Gastroesophageal sphincter (tissue), 4 donors: ENCODE data around the gene PPME1. TPM values are rescaled to one million over a fixed set of nuclear protein-coding genes. Genes with fewer than 3 reads are reported as not detected.
"Not testable (repeated sequence)": the region's sequence is repeated elsewhere in the genome, so short reads cannot be mapped to it uniquely, and the experiment has no call there.

ENCODE experiments used
- ATAC-seq: fragments of 150-250 bp; one replicate; pipeline ENCODE4 v1.9.1; 2016; ENCODE audit warnings: mild to moderate bottlenecking, moderate library complexity
- H3K27ac ChIP-seq, 4 donors: fragments of 200-600 bp; sonication (generic) in 3 of 4; 1 replicate in 3 of 4; 2 replicates in 1 of 4; pipeline ENCODE4 v1.5.1; 2016 to 2019
- H3K27me3 ChIP-seq: fragments of 200-600 bp; sonication (generic); one replicate; pipeline ENCODE4 v1.5.1; 2019
- H3K36me3 ChIP-seq, 2 donors: fragments of 200-600 bp; sonication (generic); one replicate each; pipeline ENCODE4 v1.5.1; 2019; ENCODE audit warnings: control low read depth in 1 of 2
- H3K4me1 ChIP-seq, 3 donors: fragments of 200-600 bp; sonication (generic); 1 replicate in 2 of 3; 2 replicates in 1 of 3; pipeline ENCODE4 v1.5.1; 2016 to 2019; ENCODE audit warnings: control low read depth in 2 of 3
- H3K4me3 ChIP-seq, 2 donors: fragments of 200-600 bp; sonication (generic); one replicate each; pipeline ENCODE4 v1.5.1; 2019; ENCODE audit warnings: mild to moderate bottlenecking in 1 of 2, moderate library complexity in 1 of 2
- H3K9me3 ChIP-seq, 3 donors: fragments of 200-600 bp; sonication (generic); one replicate each; pipeline ENCODE4 v1.5.1; 2017 to 2019; ENCODE audit warnings: control low read depth in 2 of 3
- CTCF ChIP-seq, 4 experiments: fragments of 200-600 bp in 2 of 4; fragments of 450-650 bp in 2 of 4; sonication (generic) in 1 of 4; IDR thresholded peaks; one replicate each; pipeline ENCODE4 v1.5.1; 2017 to 2019; ENCODE audit warnings: antibody characterized with exemption in 4 of 4, mild to moderate bottlenecking in 2 of 4, moderate library complexity in 2 of 4
- EP300 ChIP-seq: sonication (generic); formaldehyde crosslinking; IDR thresholded peaks from one replicate; pipeline ENCODE4 v1.6.1; 2017; ENCODE audit warnings: antibody characterized with exemption, mild to moderate bottlenecking
- POLR2A ChIP-seq, 2 donors: fragments of 450-650 bp; IDR thresholded peaks; one replicate each; pipeline ENCODE4 v1.6.1; 2017; ENCODE audit warnings: antibody characterized with exemption in 2 of 2, mild to moderate bottlenecking in 2 of 2, moderate library complexity in 1 of 2
- POLR2AphosphoS5 ChIP-seq: sonication (generic); formaldehyde crosslinking; IDR thresholded peaks from one replicate; pipeline ENCODE4 v1.6.1; 2017; ENCODE audit warnings: antibody characterized with exemption
- WGBS, 2 donors: methylation state at CpG; one replicate each; pipeline ENCODE4 v1.1.5; 2018; ENCODE audit warnings: low coverage in 1 of 2; 5-methylcytosine and 5-hydroxymethylcytosine counted together
- total RNA-seq, 4 donors: library from RNA; depleted of rRNA; stranded (reverse); fragments of >200 nt; gene quantifications; one replicate each; pipeline ENCODE4 v1.1.0, GENCODE V29; 2016

PPME1 gene
- total RNA-seq, 4 donors from 2014 or later = 27.1 to 45.3 (median 32.0) TPM

GRCh38 chr11:74139151-74139918 lies 31.8 kb upstream of the PPME1 start:
- Histone ChIP-seq H3K27ac (peak overlapping the region; percentile 73 to 89 (median 84)), H3K4me1 (peaks cover 8 to 21% (median 9%) of the 10 kb centered on the region in 3 donors), H3K9me3 (no peaks in the 10 kb centered on the region), H3K36me3 (peaks cover 0 to 15% of the 10 kb centered on the region in 2 donors), H3K4me3 (no peak overlapping the region), H3K27me3 (no peaks in the 10 kb centered on the region)
- no peak for TF ChIP-seq EP300
- ATAC-seq = no peak
- 35 to 60% methylated on average over 2 to 5 of the region's 6 CpGs for WGBS, 2 donors

- peaks cover 8 to 21% (median 9%) of the 10 kb centered on the region in 3 donors for H3K4me1 ChIP-seq
- WGBS, 2 donors = 79 to 86% methylated on average over 1 of the region's 1 CpG
These were observed 31.1 kb upstream of the PPME1 start for GRCh38 chr11:74139919-74140431.

GRCh38 chr11:74141241-74141695 lies 29.8 kb upstream of the PPME1 start:
- no peak overlapping the region for H3K27ac ChIP-seq
- TF ChIP-seq POLR2A (IDR thresholded peaks at IDR 0.05) = no peak
- TF ChIP-seq EP300 = no peak
- TF ChIP-seq POLR2AphosphoS5 = no peak
- no peak for TF ChIP-seq CTCF (IDR thresholded peaks at IDR 0.05)

More at GRCh38 chr11:74139919-74140431, 31.1 kb upstream of the PPME1 start:
- Histone ChIP-seq H3K27ac (peak overlapping the region in 3 of 4 donors; percentile 73 to 88 (median 79)), H3K36me3 (peaks cover 0 to 15% of the 10 kb centered on the region in 2 donors)
- not testable (repeated sequence) for H3K27me3 ChIP-seq, ATAC-seq, H3K4me3 ChIP-seq, H3K9me3 ChIP-seq

GRCh38 chr11:74141908-74142307 lies 29.2 kb upstream of the PPME1 start:
- ATAC-seq = no peak
- Histone ChIP-seq H3K27me3 (no peaks in the 10 kb centered on the region), H3K4me3 (no peak overlapping the region), H3K4me1 (peaks cover 8 to 21% (median 9%) of the 10 kb centered on the region in 3 donors), H3K27ac (no peak overlapping the region), H3K36me3 (peaks cover 0 to 3% of the 10 kb centered on the region in 2 donors), H3K9me3 (no peaks in the 10 kb centered on the region)
- no peak for TF ChIP-seq CTCF (IDR thresholded peaks at IDR 0.05)
- TF ChIP-seq EP300 = no peak
- no peak for TF ChIP-seq POLR2AphosphoS5
- TF ChIP-seq POLR2A (IDR thresholded peaks at IDR 0.05) = no peak
- WGBS, 2 donors = 67 to 75% methylated on average over 3 of the region's 3 CpGs

More at GRCh38 chr11:74141241-74141695, 29.8 kb upstream of the PPME1 start:
- Histone ChIP-seq H3K4me1 (peaks cover 8 to 21% (median 9%) of the 10 kb centered on the region in 3 donors), H3K27me3 (no peaks in the 10 kb centered on the region), H3K9me3 (no peaks in the 10 kb centered on the region), H3K4me3 (no peak overlapping the region), H3K36me3 (peaks cover 0 to 7% of the 10 kb centered on the region in 2 donors)
- ATAC-seq = no peak
- 88 to 90% methylated on average over 1 to 2 of the region's 2 CpGs for WGBS, 2 donors

GRCh38 chr11:74142624-74143023 lies 28.5 kb upstream of the PPME1 start:
- Histone ChIP-seq H3K4me1 (peaks cover 8 to 21% (median 9%) of the 10 kb centered on the region in 3 donors), H3K36me3 (no peaks in the 10 kb centered on the region), H3K27me3 (no peaks in the 10 kb centered on the region), H3K9me3 (no peaks in the 10 kb centered on the region), H3K4me3 (no peak overlapping the region), H3K27ac (no peak overlapping the region)
- no peak for ATAC-seq
- TF ChIP-seq POLR2A (IDR thresholded peaks at IDR 0.05) (no peak), EP300 (no peak), CTCF (IDR thresholded peaks at IDR 0.05) (no peak), POLR2AphosphoS5 (no peak)
- WGBS, 2 donors = 80 to 88% methylated on average over 3 of the region's 3 CpGs
